ENCODE results near the gene NRXN3. TPM values are rescaled to one million over a fixed set of nuclear protein-coding genes. Genes with fewer than 3 reads are reported as not detected.

Gene NRXN3
- total and polyA plus RNA-seq, 4 donors, result 0.07 to 1.2 (median 0.23) TPM

GRCh38 chr14:79781882-79782281 is 1611.7 kb downstream of the NRXN3 start (continued):
- TF ChIP-seq MAX (IDR thresholded peaks at IDR 0.05), result no peak
- no peak for TF ChIP-seq ZBTB33 (IDR thresholded peaks at IDR 0.05)
- no peak for TF ChIP-seq GABPA (IDR thresholded peaks at IDR 0.05 in 1 of 2, conservative IDR thresholded peaks at IDR 0.05 in 1 of 2)
- TF ChIP-seq FOXA2 (IDR thresholded peaks at IDR 0.05), result no peak
- no peak for TF ChIP-seq HNF4A (conservative IDR thresholded peaks at IDR 0.05)
- no peak for TF ChIP-seq HNF4G (IDR thresholded peaks at IDR 0.05)

- no peaks in the 10 kb centered on the region for H3K36me3 ChIP-seq (ENCODE audit: control insufficient read depth in 4 of 4, insufficient read depth in 3 of 4, low read depth in 1 of 4, low read length in 3 of 4)
- H3K4me1 ChIP-seq (ENCODE audit: control insufficient read depth in 4 of 4, insufficient read depth in 4 of 4, low read length in 3 of 4), result no peaks in the 10 kb centered on the region
- 30% methylated on average over 4 of the region's 4 CpGs for WGBS
- H3K4me3 ChIP-seq (ENCODE audit: low read depth in 1 of 3, low read length in 3 of 3), result no peak overlapping the region
- H3K27me3 ChIP-seq (ENCODE audit: control insufficient read depth in 4 of 4, insufficient read depth in 4 of 4, low read length in 3 of 4), result no peaks in the 10 kb centered on the region
- no peak for TF ChIP-seq MAX (IDR thresholded peaks at IDR 0.05)
- TF ChIP-seq ATF3 (IDR thresholded peaks at IDR 0.05), result no peak
- TF ChIP-seq REST (IDR thresholded peaks at IDR 0.05), result no peak
- no peak for TF ChIP-seq EGR1 (IDR thresholded peaks at IDR 0.05; ENCODE audit: low read depth in 2 of 2)
- TF ChIP-seq GABPA (IDR thresholded peaks at IDR 0.05 in 1 of 2, conservative IDR thresholded peaks at IDR 0.05 in 1 of 2), result no peak
- no peak for TF ChIP-seq RXRA (IDR thresholded peaks at IDR 0.05)
- TF ChIP-seq NR2F2 (IDR thresholded peaks at IDR 0.05), result no peak
- TF ChIP-seq TAF1 (conservative IDR thresholded peaks at IDR 0.05), result no peak
- no peak for TF ChIP-seq CTCF (IDR thresholded peaks at IDR 0.05; ENCODE audit: low read depth, low read length, missing input control)
- no peak for TF ChIP-seq HNF4G (IDR thresholded peaks at IDR 0.05)
- no peak for TF ChIP-seq JUND (IDR thresholded peaks at IDR 0.05)
- TF ChIP-seq ZBTB33 (IDR thresholded peaks at IDR 0.05), result no peak
- no peak for TF ChIP-seq SP1 (IDR thresholded peaks at IDR 0.05)
- no peak for TF ChIP-seq FOXA1 (IDR thresholded peaks at IDR 0.05)
- no peak overlapping the region for H3K27ac ChIP-seq (ENCODE audit: low read depth in 1 of 2, low read length in 2 of 2)
- no peak for DNase-seq (ENCODE audit: low spot score)
- no peaks in the 10 kb centered on the region for H3K9me3 ChIP-seq (ENCODE audit: control insufficient read depth in 4 of 4, low read length in 3 of 4)
- no peak overlapping the region for H3K9ac ChIP-seq (ENCODE audit: low read depth in 1 of 2, low read length in 2 of 2)
Observed at GRCh38 chr14:79783041-79783440, 1612.9 kb downstream of the NRXN3 start.
